DOHH2 (cell line): ENCODE results near the gene ZNF576.
A peak's percentile ranks its signal among the peaks of the same experiment; 100 is the strongest.
"Not testable (repeated sequence)": the region's sequence is repeated elsewhere in the genome, so short reads cannot be mapped to it uniquely, and the experiment has no call there.

Experiments used
- H3F3A ChIP-seq: fragments of 200-600 bp; sonication (generic), shearing (Covaris generic); 2 replicates; pipeline ENCODE4 v1.6.0; 2016; ENCODE audit warnings: antibody characterized with exemption, mild to moderate bottlenecking; ENCODE audit not compliant: control insufficient read depth, insufficient read depth
- H3K27ac ChIP-seq: fragments of 200-600 bp; sonication (generic); 2 replicates; pipeline ENCODE4 v1.5.1; 2014; ENCODE audit warnings: low read depth, mild to moderate bottlenecking, low read length, moderate library complexity
- H3K27me3 ChIP-seq: fragments of 200-600 bp; sonication (generic); 2 replicates; pipeline ENCODE4 v1.6.1; 2014; ENCODE audit warnings: mild to moderate bottlenecking, low read length, mixed read lengths; ENCODE audit not compliant: control insufficient read depth
- H3K36me3 ChIP-seq: fragments of 200-600 bp; sonication (generic); 2 replicates; pipeline ENCODE4 v1.6.1; 2014; ENCODE audit warnings: mild to moderate bottlenecking, low read length, moderate library complexity, mixed read lengths; ENCODE audit not compliant: control insufficient read depth
- H3K4me1 ChIP-seq: fragments of 200-600 bp; sonication (generic); 2 replicates; pipeline ENCODE4 v1.6.1; 2014; ENCODE audit warnings: mild to moderate bottlenecking, low read length, mixed read lengths; ENCODE audit not compliant: control insufficient read depth
- H3K4me2 ChIP-seq: fragments of 200-600 bp; sonication (generic); 2 replicates; pipeline ENCODE4 v1.6.0; 2014; ENCODE audit warnings: mild to moderate bottlenecking, low read length, moderate library complexity
- H3K4me3 ChIP-seq: fragments of 200-600 bp; sonication (generic); 2 replicates; pipeline ENCODE4 v1.5.1; 2014; ENCODE audit warnings: mild to moderate bottlenecking, low read length, mixed read lengths
- H3K79me2 ChIP-seq: fragments of 200-600 bp; sonication (generic); 2 replicates; pipeline ENCODE4 v1.6.1; 2014; ENCODE audit warnings: mild to moderate bottlenecking, low read length, mixed read lengths; ENCODE audit not compliant: control insufficient read depth
- H3K9me2 ChIP-seq: fragments of 200-600 bp; sonication (generic); replicated peaks from 2 replicates; pipeline ENCODE4 v1.6.1; 2014; ENCODE audit warnings: mild to moderate bottlenecking, low read length, mixed read lengths; ENCODE audit not compliant: control insufficient read depth
- H3K9me3 ChIP-seq: fragments of 200-600 bp; sonication (generic); 2 replicates; pipeline ENCODE4 v1.6.1; 2014; ENCODE audit warnings: antibody characterized with exemption, low read length, mixed read lengths; ENCODE audit not compliant: control insufficient read depth, insufficient read depth
- H4K20me1 ChIP-seq: fragments of 200-600 bp; sonication (generic); 2 replicates; pipeline ENCODE4 v1.6.0; 2014; ENCODE audit warnings: low read depth, mild to moderate bottlenecking, antibody characterized with exemption, low read length, moderate library complexity; ENCODE audit not compliant: control insufficient read depth, insufficient read depth
- CTCF ChIP-seq: fragments of 200-600 bp; sonication (generic); IDR thresholded peaks from one replicate; pipeline ENCODE4 v1.5.1; 2014; ENCODE audit warnings: antibody characterized with exemption, mild to moderate bottlenecking, low read depth, low read length; ENCODE audit not compliant: poor library complexity, severe bottlenecking
- EZH2phosphoT487 ChIP-seq: fragments of 200-600 bp; sonication (generic); IDR thresholded peaks from 2 replicates; pipeline ENCODE4 v1.6.1; 2017; ENCODE audit warnings: borderline replicate concordance, mild to moderate bottlenecking, antibody characterized with exemption, low read length, moderate library complexity, mixed read lengths

The ZNF576 gene

GRCh38 chr19:43634872-43635560 lies 38.6 kb downstream of the ZNF576 start:
- no peaks in the 10 kb centered on the region for H3K9me3 ChIP-seq
- no peaks in the 10 kb centered on the region for H3K79me2 ChIP-seq
- peak overlapping the region; percentile 43; the same call in 1 of the 2 replicates for H3K4me3 ChIP-seq
- H3K36me3 ChIP-seq: no peaks in the 10 kb centered on the region
- peak overlapping the region; percentile 54 for H3K4me2 ChIP-seq
- no peak overlapping the region for H3K27ac ChIP-seq
- H3K27me3 ChIP-seq: peaks cover 34% of the 10 kb centered on the region
- H3K4me1 ChIP-seq: peaks cover 23% of the 10 kb centered on the region
- peaks cover 6% of the 10 kb centered on the region; the same call in 1 of the 2 replicates for H4K20me1 ChIP-seq
- TF ChIP-seq EZH2phosphoT487 (no peak), CTCF (no peak)
- H3F3A ChIP-seq: no peaks in the 10 kb centered on the region
- no peaks in the 10 kb centered on the region for H3K9me2 ChIP-seq

- H3K27ac ChIP-seq, H4K20me1 ChIP-seq, H3K79me2 ChIP-seq, H3K9me3 ChIP-seq, H3F3A ChIP-seq, H3K36me3 ChIP-seq, H3K9me2 ChIP-seq: not testable (repeated sequence)
- Histone ChIP-seq H3K4me3 (peak overlapping the region; percentile 43; the same call in 1 of the 2 replicates), H3K27me3 (peaks cover 39% of the 10 kb centered on the region), H3K4me1 (peaks cover 25% of the 10 kb centered on the region), H3K4me2 (peak overlapping the region; percentile 54)
These were observed 39.2 kb downstream of the ZNF576 start for GRCh38 chr19:43635561-43635940.

GRCh38 chr19:43636121-43636683 lies 39.8 kb downstream of the ZNF576 start:
- TF ChIP-seq EZH2phosphoT487: no peak
- TF ChIP-seq CTCF: no peak
- H4K20me1 ChIP-seq: peaks cover 6% of the 10 kb centered on the region; the same call in 1 of the 2 replicates
- peaks cover 43% of the 10 kb centered on the region for H3K27me3 ChIP-seq
- no peak overlapping the region for H3K4me3 ChIP-seq
- no peaks in the 10 kb centered on the region for H3K79me2 ChIP-seq
- H3K4me1 ChIP-seq: peaks cover 25% of the 10 kb centered on the region
- no peaks in the 10 kb centered on the region for H3K9me3 ChIP-seq
- no peaks in the 10 kb centered on the region for H3F3A ChIP-seq
- H3K36me3 ChIP-seq: no peaks in the 10 kb centered on the region
- no peak overlapping the region for H3K27ac ChIP-seq
- no peaks in the 10 kb centered on the region for H3K9me2 ChIP-seq
- H3K4me2 ChIP-seq: no peak overlapping the region
